Measurements from ENCODE around the gene PIEZO1.

- TF ChIP-seq POLR2A (IDR thresholded peaks at IDR 0.05; ENCODE audit: low read length) = no peak
- no peak for TF ChIP-seq GATA1 (IDR thresholded peaks at IDR 0.05; ENCODE audit: low read depth, low read length)
These were observed 66.8 kb downstream of the PIEZO1 start for GRCh38 chr16:88718178-88718577.
